ENCODE measurements around the gene COMMD10. TPM values are rescaled to one million over a fixed set of nuclear protein-coding genes. Genes with fewer than 3 reads are reported as not detected.

Gene COMMD10
- total RNA-seq, 3 donors from 2014 or later = 20.6 to 31.1 (median 29.0) TPM

GRCh38 chr5:116044073-116044472 is 40.8 kb upstream of the COMMD10 start:
- Histone ChIP-seq H3K36me3 (ENCODE audit: low read depth) (no peaks in the 10 kb centered on the region), H3K9me3 (no peaks in the 10 kb centered on the region), H3K4me3 (no peak overlapping the region), H3K4me1 (ENCODE audit: low read depth) (no peaks in the 10 kb centered on the region)
- no peak for DNase-seq
- no peak for TF ChIP-seq CTCF (IDR thresholded peaks at IDR 0.05)
- intact Hi-C loops (cut with DNase I, micrococcal nuclease) = no loop called here
- no peak for ATAC-seq

GRCh38 chr5:116045821-116046220 is 39.0 kb upstream of the COMMD10 start:
- intact Hi-C loops (cut with DNase I, micrococcal nuclease) = no loop called here
- ATAC-seq = no peak
- no peak for TF ChIP-seq CTCF (IDR thresholded peaks at IDR 0.05)

GRCh38 chr5:116046261-116046660 is 38.6 kb upstream of the COMMD10 start:
- intact Hi-C loops (cut with DNase I, micrococcal nuclease) = no loop called here
- no peak for ATAC-seq
- H3K9me3 ChIP-seq = no peaks in the 10 kb centered on the region
- H3K4me3 ChIP-seq = no peak overlapping the region
- DNase-seq = no peak
- no peak for TF ChIP-seq CTCF (IDR thresholded peaks at IDR 0.05)
- H3K4me1 ChIP-seq (ENCODE audit: low read depth) = no peaks in the 10 kb centered on the region
- no peaks in the 10 kb centered on the region for H3K36me3 ChIP-seq (ENCODE audit: low read depth)

More at GRCh38 chr5:116045821-116046220, 39.0 kb upstream of the COMMD10 start:
- Histone ChIP-seq H3K36me3 (ENCODE audit: low read depth) (no peaks in the 10 kb centered on the region), H3K4me3 (no peak overlapping the region), H3K9me3 (no peaks in the 10 kb centered on the region), H3K4me1 (ENCODE audit: low read depth) (no peaks in the 10 kb centered on the region)
- DNase-seq = no peak

- no peaks in the 10 kb centered on the region for H3K9me3 ChIP-seq
- TF ChIP-seq CTCF (IDR thresholded peaks at IDR 0.05) = no peak
- H3K4me3 ChIP-seq = no peak overlapping the region
- DNase-seq (no peak), ATAC-seq (no peak)
- H3K4me1 ChIP-seq (ENCODE audit: low read depth) = no peaks in the 10 kb centered on the region
- intact Hi-C loops (cut with DNase I, micrococcal nuclease) = no loop called here
- H3K36me3 ChIP-seq (ENCODE audit: low read depth) = no peaks in the 10 kb centered on the region
Measured at GRCh38 chr5:116046823-116047222, 38.0 kb upstream of the COMMD10 start.

GRCh38 chr5:116058346-116058936 is 26.4 kb upstream of the COMMD10 start:
- no peaks in the 10 kb centered on the region for H3K4me1 ChIP-seq (ENCODE audit: low read depth)
- no peak overlapping the region for H3K4me3 ChIP-seq
- no peak for TF ChIP-seq CTCF (IDR thresholded peaks at IDR 0.05)
- H3K9me3 ChIP-seq = no peaks in the 10 kb centered on the region
- no peak for DNase-seq
- ATAC-seq = no peak
- intact Hi-C loops (cut with DNase I, micrococcal nuclease) = no loop called here
- no peaks in the 10 kb centered on the region for H3K36me3 ChIP-seq (ENCODE audit: low read depth)

- Histone ChIP-seq H3K4me1 (ENCODE audit: low read depth) (no peaks in the 10 kb centered on the region), H3K9me3 (no peaks in the 10 kb centered on the region), H3K4me3 (no peak overlapping the region), H3K36me3 (ENCODE audit: low read depth) (no peaks in the 10 kb centered on the region)
- TF ChIP-seq CTCF (IDR thresholded peaks at IDR 0.05) = no peak
- ATAC-seq (no peak), DNase-seq (no peak)
- intact Hi-C loops (cut with DNase I, micrococcal nuclease) = no loop called here
Measured at GRCh38 chr5:116062352-116062751, 22.5 kb upstream of the COMMD10 start.
